CD4-positive, alpha-beta T cell (primary cell): ENCODE data around the gene SLC23A3. TPM values are rescaled to one million over a fixed set of nuclear protein-coding genes. Genes with fewer than 3 reads are reported as not detected.

Experiments
- ATAC-seq: fragments of 200-7000 bp; cut with Tn5 transposase; one replicate; pipeline ENCODE4 v1.10.0; 2022; ENCODE audit warnings: mild to moderate bottlenecking; ENCODE audit not compliant: poor library complexity
- CTCF ChIA-PET: fragments of 350-600 bp; sonication (Branson Sonifier 250); formaldehyde crosslinking; loops from one replicate; lab custom pipeline; 2021; ENCODE audit warnings: antibody characterized with exemption, inconsistent platforms; lab: Charles Lee
- POLR2A ChIA-PET: fragments of 350-600 bp; sonication (Branson Sonifier 250); formaldehyde crosslinking; loops from one replicate; lab custom pipeline; 2021; ENCODE audit warnings: antibody characterized with exemption, inconsistent platforms; lab: Charles Lee
- DNase-seq, 14 experiments: peaks; one replicate each; pipeline ENCODE4 v3.0.0-alpha.2; 2013 to 2020; ENCODE audit warnings: mixed read lengths in 2 of 14
- H3K27ac ChIP-seq, 2 donors: one replicate each; pipeline versions ENCODE4 v1.5.1 to v1.7.0; 2013; ENCODE audit warnings: low read length in 2 of 2, low read depth in 1 of 2, mild to moderate bottlenecking in 1 of 2
- H3K27me3 ChIP-seq, 2 experiments: 1 replicate in 1 of 2; 2 replicates in 1 of 2; pipeline versions ENCODE4 v1.6.1 to v1.7.0; 2013; ENCODE audit warnings: low read length in 2 of 2, control low read depth in 1 of 2, mild to moderate bottlenecking in 1 of 2, moderate library complexity in 1 of 2; ENCODE audit not compliant: insufficient read depth in 2 of 2, control insufficient read depth in 1 of 2
- H3K36me3 ChIP-seq: one replicate; pipeline ENCODE4 v1.6.1; 2013; ENCODE audit warnings: low read length, control low read depth; ENCODE audit not compliant: insufficient read depth
- H3K4me1 ChIP-seq: one replicate; pipeline ENCODE4 v1.6.1; 2013; ENCODE audit warnings: low read length, control low read depth; ENCODE audit not compliant: insufficient read depth
- H3K4me3 ChIP-seq: one replicate; pipeline ENCODE4 v1.5.1; 2013; ENCODE audit warnings: mild to moderate bottlenecking, low read length, moderate library complexity
- H3K9me3 ChIP-seq, 2 experiments: 1 replicate in 1 of 2; 2 replicates in 1 of 2; pipeline versions ENCODE4 v1.6.1 to v1.7.0; 2013; ENCODE audit warnings: low read length in 2 of 2, mild to moderate bottlenecking in 2 of 2, control low read depth in 1 of 2, moderate library complexity in 1 of 2; ENCODE audit not compliant: control insufficient read depth in 1 of 2, insufficient read depth in 1 of 2
- H3K27ac Mint-ChIP-seq: one replicate; pipeline ENCODE4 v1.8.0; 2020; ENCODE audit warnings: mixed read lengths
- H3K27me3 Mint-ChIP-seq: one replicate; pipeline ENCODE4 v1.8.0; 2021; ENCODE audit warnings: mixed read lengths
- H3K36me3 Mint-ChIP-seq: one replicate; pipeline ENCODE4 v1.8.0; 2021; ENCODE audit warnings: low read depth, mixed read lengths
- H3K4me1 Mint-ChIP-seq: one replicate; pipeline ENCODE4 v1.8.0; 2021; ENCODE audit warnings: low read depth, mixed read lengths
- H3K4me3 Mint-ChIP-seq: one replicate; pipeline ENCODE4 v1.8.0; 2020; ENCODE audit warnings: mild to moderate bottlenecking, mixed read lengths
- H3K9me3 Mint-ChIP-seq: one replicate; pipeline ENCODE4 v1.8.0; 2020; ENCODE audit warnings: mixed read lengths
- intact Hi-C, 2 experiments: fragments of 100-400 bp; cut with DNase I in 1 of 2; cut with micrococcal nuclease in 1 of 2; formaldehyde crosslinking; loops; one replicate each; pipeline versions ENCODE4 v1.15.1 to v1.9.0; 2023 to 2025; cut with DNase I, micrococcal nuclease
- total RNA-seq, 174 experiments: library from RNA in 2 of 174; stranded (reverse) in 2 of 174; gene quantifications; one replicate each; pipeline ENCODE4 v1.2.3 and lab custom pipeline; 2021 to 2026
- TF ChIP-seq, protein P1 (sequence below): fragments of 200-600 bp; IDR thresholded peaks from one replicate; pipeline ENCODE4 v1.8.0; 2022; ENCODE audit warnings: antibody characterized with exemption, mild to moderate bottlenecking

SLC23A3 gene
- total RNA-seq, 2 experiments from 2014 or later, result 0.36 to 0.96 TPM

GRCh38 chr2:219175928-219176817 is 6.3 kb upstream of the SLC23A3 start:
- no peaks in the 10 kb centered on the region for H3K27me3 ChIP-seq
- H3K4me3 ChIP-seq, result peak overlapping the region; percentile 90
- intact Hi-C loops, result loop anchor here (1.0 to 10.0 kb wide), 9 partner anchors 35 to 779 kb away; partner anchors contain the start of genes CTDSP1 (in 1 of the 2), DNAJB2 (in 1 of the 2), GLB1L (in 1 of the 2) and STK11IP (in 1 of the 2)
- ChIA-PET POLR2A (interaction anchor here (0.6 to 5.5 kb wide), 31 partner anchors 9 to 503 kb away, joined by 3 to 139 read pairs (median 7); partner anchors contain the start of genes ABCB6, ANKZF1, ATG9A and DNAJB2), CTCF (interaction anchor here (0.7 to 4.0 kb wide), 7 partner anchors 16 to 196 kb away, joined by 3 to 19 read pairs (median 6); partner anchors contain the start of genes ABCB6, NHEJ1 and ZFAND2B)
- peaks cover 78% of the 10 kb centered on the region for H3K4me1 ChIP-seq
- H3K9me3 Mint-ChIP-seq, result no peaks in the 10 kb centered on the region
- H3K27ac ChIP-seq, result peak overlapping the region; percentile 78 to 97
- peaks cover 51% of the 10 kb centered on the region for H3K36me3 ChIP-seq
- H3K36me3 Mint-ChIP-seq, result peaks cover 82% of the 10 kb centered on the region
- peak; percentile 13 for ATAC-seq
- H3K27me3 Mint-ChIP-seq, result no peaks in the 10 kb centered on the region
- no peaks in the 10 kb centered on the region for H3K9me3 ChIP-seq
- peak overlapping the region; percentile 99 for H3K27ac Mint-ChIP-seq
- H3K4me1 Mint-ChIP-seq, result peaks cover 68% of the 10 kb centered on the region
- peak overlapping the region; percentile 94 for H3K4me3 Mint-ChIP-seq
- DNase-seq, result peak in 5 of 14 experiments; percentile 14 to 36 (median 24)
- TF ChIP-seq, protein P1, sequence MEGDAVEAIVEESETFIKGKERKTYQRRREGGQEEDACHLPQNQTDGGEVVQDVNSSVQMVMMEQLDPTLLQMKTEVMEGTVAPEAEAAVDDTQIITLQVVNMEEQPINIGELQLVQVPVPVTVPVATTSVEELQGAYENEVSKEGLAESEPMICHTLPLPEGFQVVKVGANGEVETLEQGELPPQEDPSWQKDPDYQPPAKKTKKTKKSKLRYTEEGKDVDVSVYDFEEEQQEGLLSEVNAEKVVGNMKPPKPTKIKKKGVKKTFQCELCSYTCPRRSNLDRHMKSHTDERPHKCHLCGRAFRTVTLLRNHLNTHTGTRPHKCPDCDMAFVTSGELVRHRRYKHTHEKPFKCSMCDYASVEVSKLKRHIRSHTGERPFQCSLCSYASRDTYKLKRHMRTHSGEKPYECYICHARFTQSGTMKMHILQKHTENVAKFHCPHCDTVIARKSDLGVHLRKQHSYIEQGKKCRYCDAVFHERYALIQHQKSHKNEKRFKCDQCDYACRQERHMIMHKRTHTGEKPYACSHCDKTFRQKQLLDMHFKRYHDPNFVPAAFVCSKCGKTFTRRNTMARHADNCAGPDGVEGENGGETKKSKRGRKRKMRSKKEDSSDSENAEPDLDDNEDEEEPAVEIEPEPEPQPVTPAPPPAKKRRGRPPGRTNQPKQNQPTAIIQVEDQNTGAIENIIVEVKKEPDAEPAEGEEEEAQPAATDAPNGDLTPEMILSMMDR, result no peak

DNA sequence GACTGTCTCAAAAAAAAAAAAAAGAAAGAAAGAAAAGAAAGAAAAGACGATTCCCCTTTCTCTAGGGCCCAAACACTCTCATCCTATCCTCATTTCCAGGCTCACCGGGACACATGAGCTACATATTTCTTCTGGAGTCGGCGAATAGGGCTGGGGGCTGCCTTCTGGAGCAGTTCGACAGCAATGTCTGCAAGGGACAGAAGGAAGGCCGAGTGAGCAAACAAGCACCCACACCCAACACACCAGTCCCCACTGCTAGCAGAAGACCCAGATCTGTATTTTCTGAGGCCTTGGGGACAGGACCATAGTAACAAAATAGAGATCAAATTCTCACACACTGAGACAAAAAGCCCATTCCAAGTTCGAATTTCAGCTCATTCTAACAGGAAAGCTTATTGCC is 5.7 kb upstream of the SLC23A3 start:
- Mint-ChIP-seq H3K27ac (peak overlapping the region; percentile 99), H3K27me3 (no peaks in the 10 kb centered on the region), H3K9me3 (no peaks in the 10 kb centered on the region), H3K4me1 (peaks cover 65% of the 10 kb centered on the region), H3K4me3 (peak overlapping the region; percentile 94), H3K36me3 (peaks cover 81% of the 10 kb centered on the region)
- H3K36me3 ChIP-seq, result peaks cover 44% of the 10 kb centered on the region
- ChIA-PET CTCF (interaction anchor here (1.3 to 4.0 kb wide), 5 partner anchors 16 to 119 kb away, joined by 3 to 19 read pairs (median 10); partner anchors contain the start of genes NHEJ1 and ZFAND2B), POLR2A (interaction anchor here (0.7 to 5.5 kb wide), 15 partner anchors 10 to 212 kb away, joined by 3 to 139 read pairs (median 19); partner anchors contain the start of genes ABCB6, ANKZF1, ATG9A and DNAJB2)
- H3K4me1 ChIP-seq, result peaks cover 76% of the 10 kb centered on the region
- ATAC-seq (no peak), DNase-seq (no peak)
- H3K27ac ChIP-seq, result peak overlapping the region; percentile 78 to 97
- H3K9me3 ChIP-seq, result no peaks in the 10 kb centered on the region
- H3K4me3 ChIP-seq, result peak overlapping the region; percentile 90
- no peaks in the 10 kb centered on the region for H3K27me3 ChIP-seq
- TF ChIP-seq, protein P1, result no peak
- intact Hi-C loops, result loop anchor here (5.0 to 10.0 kb wide), 7 partner anchors 72 to 778 kb away; partner anchors contain the start of genes CTDSP1 (in 1 of the 2), GLB1L (in 1 of the 2), STK11IP (in 1 of the 2) and STK16 (in 1 of the 2)

DNA sequence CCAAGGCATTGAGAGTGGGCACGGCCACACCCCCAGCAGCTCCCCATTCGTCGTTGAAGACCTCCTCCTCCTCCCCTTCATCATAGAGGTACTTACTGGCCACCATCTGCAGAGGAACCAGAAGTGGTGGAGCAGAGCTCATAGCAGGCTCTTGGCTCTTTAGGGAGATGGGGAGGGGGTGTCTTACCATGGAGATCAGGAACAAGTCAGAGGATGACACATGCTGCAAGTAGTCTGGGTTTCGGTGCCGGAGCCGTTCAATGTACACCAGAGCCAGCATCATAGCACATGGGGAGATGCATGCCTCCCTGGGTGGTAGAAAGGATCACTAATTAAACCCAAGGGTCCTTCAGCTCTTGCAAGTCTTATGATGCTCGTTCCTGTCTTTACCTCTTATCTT is 5.0 kb upstream of the SLC23A3 start:
- peaks cover 58% of the 10 kb centered on the region for H3K4me1 Mint-ChIP-seq
- H3K27ac ChIP-seq, result no peak overlapping the region
- ChIA-PET CTCF (interaction anchor here (2.4 to 4.0 kb wide), 2 partner anchors 15 to 37 kb away, joined by 12 to 19 read pairs; partner anchors contain the start of gene NHEJ1), POLR2A (interaction anchor here (0.8 to 5.5 kb wide), 5 partner anchors 33 to 105 kb away, joined by 3 to 139 read pairs (median 9); partner anchors contain the start of genes ANKZF1, ATG9A, DNAJB2 and TUBA4A)
- no peak overlapping the region for H3K4me3 ChIP-seq
- no peak for ATAC-seq
- TF ChIP-seq, protein P1, result no peak
- H3K36me3 Mint-ChIP-seq, result peaks cover 74% of the 10 kb centered on the region
- peaks cover 38% of the 10 kb centered on the region for H3K36me3 ChIP-seq
- peak overlapping the region; percentile 63 for H3K4me3 Mint-ChIP-seq
- H3K27me3 ChIP-seq, result no peaks in the 10 kb centered on the region
- no peaks in the 10 kb centered on the region for H3K9me3 ChIP-seq
- H3K4me1 ChIP-seq, result peaks cover 69% of the 10 kb centered on the region
- no peaks in the 10 kb centered on the region for H3K9me3 Mint-ChIP-seq
- DNase-seq, result no peak
- H3K27ac Mint-ChIP-seq, result peak overlapping the region; percentile 99
- intact Hi-C loops, result loop anchor here (5.0 to 10.0 kb wide), 7 partner anchors 72 to 778 kb away; partner anchors contain the start of genes CTDSP1 (in 1 of the 2), GLB1L (in 1 of the 2), STK11IP (in 1 of the 2) and STK16 (in 1 of the 2)
- no peaks in the 10 kb centered on the region for H3K27me3 Mint-ChIP-seq
